Measurements from ENCODE around the gene SPIRE1. TPM values are rescaled to one million over a fixed set of nuclear protein-coding genes. Genes with fewer than 3 reads are reported as not detected.
A peak's percentile ranks its signal among the peaks of the same experiment; 100 is the strongest.

Gene SPIRE1
- total and polyA plus RNA-seq, 3 experiments from 2014 or later: 2.2 to 9.9 (median 8.1) TPM

- H3K4me1 Mint-ChIP-seq: peaks cover 0 to 5% (median 2%) of the 10 kb centered on the region in 3 donors
- POLR2A ChIA-PET: no interaction called here
These were observed 179.4 kb downstream of the SPIRE1 start for GRCh38 chr18:12478269-12479047.

GRCh38 chr18:12477606-12478005 is 180.3 kb downstream of the SPIRE1 start:
- Histone ChIP-seq H3K27me3 (ENCODE audit: insufficient read depth, low read length, poor library complexity, severe bottlenecking) (no peaks in the 10 kb centered on the region), H3K4me3 (ENCODE audit: low read length) (no peak overlapping the region), H3K36me3 (ENCODE audit: insufficient read depth, low read length) (no peaks in the 10 kb centered on the region), H3K4me1 (ENCODE audit: insufficient read depth, low read length) (no peaks in the 10 kb centered on the region), H3K27ac (ENCODE audit: low read depth, low read length) (no peak overlapping the region), H3K9me3 (ENCODE audit: low read length) (no peaks in the 10 kb centered on the region)
- Mint-ChIP-seq H3K4me1 (peaks cover 0 to 5% (median 2%) of the 10 kb centered on the region in 3 donors), H3K27me3 (no peaks in the 10 kb centered on the region), H3K36me3 (no peaks in the 10 kb centered on the region), H3K4me3 (peak overlapping the region in 2 of 7 donors; percentile 6 to 10), H3K27ac (peak overlapping the region in 3 of 8 donors; percentile 2 to 44 (median 24)), H3K9me3 (no peaks in the 10 kb centered on the region)
- ChIA-PET CTCF (no interaction called here), POLR2A (no interaction called here)
- DNase-seq: no peak

More at GRCh38 chr18:12478269-12479047, 179.4 kb downstream of the SPIRE1 start:
- Histone ChIP-seq H3K36me3 (ENCODE audit: insufficient read depth, low read length) (no peaks in the 10 kb centered on the region), H3K27me3 (ENCODE audit: insufficient read depth, low read length, poor library complexity, severe bottlenecking) (no peaks in the 10 kb centered on the region), H3K27ac (ENCODE audit: low read depth, low read length) (no peak overlapping the region), H3K4me1 (ENCODE audit: insufficient read depth, low read length) (no peaks in the 10 kb centered on the region), H3K4me3 (ENCODE audit: low read length) (no peak overlapping the region), H3K9me3 (ENCODE audit: low read length) (no peaks in the 10 kb centered on the region)
- no peak overlapping the region for H3K4me3 Mint-ChIP-seq
- H3K27ac Mint-ChIP-seq: peak overlapping the region in 2 of 8 donors; percentile 24 to 75
- DNase-seq: no peak
- H3K36me3 Mint-ChIP-seq: no peaks in the 10 kb centered on the region
- H3K27me3 Mint-ChIP-seq: no peaks in the 10 kb centered on the region
- no peaks in the 10 kb centered on the region for H3K9me3 Mint-ChIP-seq
- CTCF ChIA-PET: no interaction called here

- Mint-ChIP-seq H3K36me3 (no peaks in the 10 kb centered on the region), H3K4me3 (no peak overlapping the region), H3K27me3 (no peaks in the 10 kb centered on the region), H3K4me1 (peaks cover 0 to 5% (median 2%) of the 10 kb centered on the region in 3 donors), H3K9me3 (no peaks in the 10 kb centered on the region), H3K27ac (peak overlapping the region in 3 of 8 donors; percentile 13 to 71 (median 29))
- H3K36me3 ChIP-seq (ENCODE audit: insufficient read depth, low read length): no peaks in the 10 kb centered on the region
- no peak overlapping the region for H3K4me3 ChIP-seq (ENCODE audit: low read length)
- DNase-seq: no peak
- no peak overlapping the region for H3K27ac ChIP-seq (ENCODE audit: low read depth, low read length)
- H3K4me1 ChIP-seq (ENCODE audit: insufficient read depth, low read length): no peaks in the 10 kb centered on the region
- no peaks in the 10 kb centered on the region for H3K9me3 ChIP-seq (ENCODE audit: low read length)
- H3K27me3 ChIP-seq (ENCODE audit: insufficient read depth, low read length, poor library complexity, severe bottlenecking): no peaks in the 10 kb centered on the region
- ChIA-PET CTCF (no interaction called here), POLR2A (no interaction called here)
These were observed 181.0 kb downstream of the SPIRE1 start for GRCh38 chr18:12476955-12477354.

- H3K4me3 ChIP-seq (ENCODE audit: low read length): no peak overlapping the region
- no peaks in the 10 kb centered on the region for H3K4me1 ChIP-seq (ENCODE audit: insufficient read depth, low read length)
- H3K9me3 ChIP-seq (ENCODE audit: low read length): no peaks in the 10 kb centered on the region
- no peak overlapping the region for H3K27ac ChIP-seq (ENCODE audit: low read depth, low read length)
- no peaks in the 10 kb centered on the region for H3K27me3 Mint-ChIP-seq
- no peaks in the 10 kb centered on the region for H3K36me3 Mint-ChIP-seq
- peaks cover 0 to 5% (median 2%) of the 10 kb centered on the region in 3 donors for H3K4me1 Mint-ChIP-seq
- no peaks in the 10 kb centered on the region for H3K36me3 ChIP-seq (ENCODE audit: insufficient read depth, low read length)
- H3K4me3 Mint-ChIP-seq: no peak overlapping the region
- POLR2A ChIA-PET: no interaction called here
- no peaks in the 10 kb centered on the region for H3K9me3 Mint-ChIP-seq
- no peaks in the 10 kb centered on the region for H3K27me3 ChIP-seq (ENCODE audit: insufficient read depth, low read length, poor library complexity, severe bottlenecking)
- CTCF ChIA-PET: no interaction called here
- peak overlapping the region in 1 of 8 donors; percentile 5 for H3K27ac Mint-ChIP-seq
- DNase-seq: no peak
These were observed 183.0 kb downstream of the SPIRE1 start for GRCh38 chr18:12474876-12475275.

DNA sequence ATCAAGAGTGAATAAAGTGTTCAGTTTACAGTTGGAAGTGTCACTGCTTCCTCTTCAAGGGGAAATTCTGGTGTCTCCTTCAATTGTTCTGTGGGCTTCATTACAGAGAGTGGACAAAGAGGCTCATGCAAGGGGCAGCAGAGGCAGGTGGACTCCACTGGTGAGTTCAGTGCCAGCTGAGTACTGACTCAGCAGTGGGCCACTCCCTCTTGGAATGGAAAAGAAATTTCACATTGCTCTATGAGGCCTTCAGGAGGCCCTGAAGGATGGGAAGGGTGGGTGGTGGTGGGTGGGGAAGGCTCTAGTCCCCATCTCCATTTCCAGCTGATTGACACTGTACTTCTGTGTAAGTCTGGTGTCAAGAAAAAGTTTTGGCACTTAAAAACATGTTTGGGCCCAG is 183.8 kb downstream of the SPIRE1 start:
- Mint-ChIP-seq H3K27me3 (no peaks in the 10 kb centered on the region), H3K36me3 (no peaks in the 10 kb centered on the region), H3K27ac (no peak overlapping the region), H3K9me3 (no peaks in the 10 kb centered on the region), H3K4me3 (no peak overlapping the region), H3K4me1 (peaks cover 0 to 5% (median 2%) of the 10 kb centered on the region in 3 donors)
- no peak overlapping the region for H3K27ac ChIP-seq (ENCODE audit: low read depth, low read length)
- POLR2A ChIA-PET: no interaction called here
- no peaks in the 10 kb centered on the region for H3K36me3 ChIP-seq (ENCODE audit: insufficient read depth, low read length)
- no peaks in the 10 kb centered on the region for H3K27me3 ChIP-seq (ENCODE audit: insufficient read depth, low read length, poor library complexity, severe bottlenecking)
- no peaks in the 10 kb centered on the region for H3K4me1 ChIP-seq (ENCODE audit: insufficient read depth, low read length)
- DNase-seq: no peak
- no peak overlapping the region for H3K4me3 ChIP-seq (ENCODE audit: low read length)
- no peaks in the 10 kb centered on the region for H3K9me3 ChIP-seq (ENCODE audit: low read length)
- CTCF ChIA-PET: no interaction called here

DNA sequence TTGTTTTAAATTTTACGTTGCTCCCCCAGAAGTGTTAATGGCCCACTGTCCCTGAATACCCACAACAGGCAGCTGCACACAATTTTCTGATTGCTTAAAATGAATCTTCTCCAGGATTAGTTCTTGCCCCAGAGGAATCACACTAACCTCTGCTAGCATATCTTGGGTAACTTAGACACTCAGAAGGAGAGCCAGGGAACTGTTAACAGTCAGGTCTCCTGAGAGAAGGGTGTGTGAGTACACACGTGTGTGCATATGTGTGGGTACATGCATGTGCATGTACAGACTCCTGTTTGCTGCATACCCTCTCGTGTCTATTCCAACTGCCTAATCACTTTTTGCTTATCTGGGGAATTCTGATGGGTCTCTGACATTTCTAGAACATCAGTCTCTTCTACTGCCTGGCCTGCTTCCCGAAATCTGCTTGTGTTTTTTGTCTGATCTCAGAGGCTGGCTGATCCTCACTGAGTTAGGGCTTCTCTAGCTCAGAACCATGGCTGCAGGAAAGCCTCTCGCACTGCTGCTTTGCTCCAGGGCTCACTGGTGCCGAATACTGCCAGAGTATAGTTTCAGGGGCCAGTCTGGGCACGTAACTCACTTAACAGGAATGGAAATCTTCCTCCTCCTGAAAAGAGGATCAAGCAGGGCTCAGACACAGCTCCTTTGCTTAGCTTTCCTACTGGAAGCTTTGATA is 187.4 kb downstream of the SPIRE1 start:
- Mint-ChIP-seq H3K4me3 (no peak overlapping the region), H3K36me3 (no peaks in the 10 kb centered on the region), H3K27ac (no peak overlapping the region), H3K4me1 (no peaks in the 10 kb centered on the region), H3K27me3 (peaks cover 0 to 1% of the 10 kb centered on the region in 2 donors), H3K9me3 (no peaks in the 10 kb centered on the region)
- Histone ChIP-seq H3K4me1 (ENCODE audit: insufficient read depth, low read length) (no peaks in the 10 kb centered on the region), H3K4me3 (ENCODE audit: low read length) (no peak overlapping the region), H3K36me3 (ENCODE audit: insufficient read depth, low read length) (no peaks in the 10 kb centered on the region), H3K9me3 (ENCODE audit: low read length) (no peaks in the 10 kb centered on the region), H3K27ac (ENCODE audit: low read depth, low read length) (no peak overlapping the region), H3K27me3 (ENCODE audit: insufficient read depth, low read length, poor library complexity, severe bottlenecking) (no peaks in the 10 kb centered on the region)
- CTCF ChIA-PET: no interaction called here
- POLR2A ChIA-PET: interaction anchor here (0.6 kb wide), 1 partner anchor 351 kb away, joined by 4 read pairs; no protein-coding TSS in a partner anchor
- no peak for DNase-seq

- no peak overlapping the region for H3K4me3 Mint-ChIP-seq
- Histone ChIP-seq H3K36me3 (ENCODE audit: insufficient read depth, low read length) (no peaks in the 10 kb centered on the region), H3K27ac (ENCODE audit: low read depth, low read length) (no peak overlapping the region), H3K27me3 (ENCODE audit: insufficient read depth, low read length, poor library complexity, severe bottlenecking) (no peaks in the 10 kb centered on the region), H3K4me3 (ENCODE audit: low read length) (no peak overlapping the region), H3K9me3 (ENCODE audit: low read length) (no peaks in the 10 kb centered on the region), H3K4me1 (ENCODE audit: insufficient read depth, low read length) (no peaks in the 10 kb centered on the region)
- CTCF ChIA-PET: no interaction called here
- no peak for DNase-seq
- H3K36me3 Mint-ChIP-seq: no peaks in the 10 kb centered on the region
- POLR2A ChIA-PET: no interaction called here
- no peaks in the 10 kb centered on the region for H3K9me3 Mint-ChIP-seq
- H3K4me1 Mint-ChIP-seq: no peaks in the 10 kb centered on the region
- H3K27me3 Mint-ChIP-seq: peaks cover 0 to 1% of the 10 kb centered on the region in 2 donors
- H3K27ac Mint-ChIP-seq: no peak overlapping the region
These were observed 189.5 kb downstream of the SPIRE1 start for GRCh38 chr18:12468445-12468844.

- Histone ChIP-seq H3K9me3 (ENCODE audit: low read length) (no peaks in the 10 kb centered on the region), H3K27me3 (ENCODE audit: insufficient read depth, low read length, poor library complexity, severe bottlenecking) (no peaks in the 10 kb centered on the region), H3K36me3 (ENCODE audit: insufficient read depth, low read length) (no peaks in the 10 kb centered on the region), H3K27ac (ENCODE audit: low read depth, low read length) (no peak overlapping the region), H3K4me1 (ENCODE audit: insufficient read depth, low read length) (no peaks in the 10 kb centered on the region), H3K4me3 (ENCODE audit: low read length) (no peak overlapping the region)
- no peak for DNase-seq
- no peaks in the 10 kb centered on the region for H3K36me3 Mint-ChIP-seq
- no peaks in the 10 kb centered on the region for H3K9me3 Mint-ChIP-seq
- POLR2A ChIA-PET: no interaction called here
- H3K4me3 Mint-ChIP-seq: no peak overlapping the region
- H3K27ac Mint-ChIP-seq: no peak overlapping the region
- peaks cover 0 to 2% of the 10 kb centered on the region in 2 donors for H3K27me3 Mint-ChIP-seq
- H3K4me1 Mint-ChIP-seq: no peaks in the 10 kb centered on the region
- CTCF ChIA-PET: no interaction called here
These were observed 193.2 kb downstream of the SPIRE1 start for GRCh38 chr18:12464731-12465130.
